HG03432 (cell line): Measurements from ENCODE around the gene ACOX2.
A peak's percentile ranks its signal among the peaks of the same experiment; 100 is the strongest.

Source experiments
- ATAC-seq: cut with Tn5 transposase; IDR thresholded peaks from one replicate; pipeline ENCODE4 v1.9.1; 2021; ENCODE audit warnings: mild to moderate bottlenecking, moderate library complexity; ENCODE audit not compliant: unreplicated experiment

ACOX2 gene

GRCh38 chr3:58514405-58514804 lies 22.6 kb downstream of the ACOX2 start:
- no peak for ATAC-seq

DNA sequence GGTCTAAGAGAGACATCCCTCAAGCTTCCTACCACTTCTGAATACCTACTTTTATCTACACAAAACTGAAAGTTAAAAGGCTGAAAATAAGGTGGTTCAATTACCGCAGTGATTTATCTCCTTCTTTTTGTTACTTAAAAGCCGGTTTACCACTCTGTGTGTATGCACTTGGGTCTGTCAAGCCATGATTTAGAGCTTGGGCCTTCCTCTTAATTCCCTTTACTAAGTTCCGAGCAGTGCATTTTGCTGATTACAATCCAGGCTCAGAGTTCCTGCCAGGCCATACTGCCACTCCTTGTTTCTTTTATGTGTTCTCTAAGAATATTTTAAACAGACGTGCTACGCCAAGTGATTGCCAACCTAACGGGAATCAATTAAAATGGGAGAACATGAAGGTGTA lies 28.6 kb downstream of the ACOX2 start:
- ATAC-seq: no peak

- no peak for ATAC-seq
Observed at GRCh38 chr3:58507356-58508078, 29.5 kb downstream of the ACOX2 start.

DNA sequence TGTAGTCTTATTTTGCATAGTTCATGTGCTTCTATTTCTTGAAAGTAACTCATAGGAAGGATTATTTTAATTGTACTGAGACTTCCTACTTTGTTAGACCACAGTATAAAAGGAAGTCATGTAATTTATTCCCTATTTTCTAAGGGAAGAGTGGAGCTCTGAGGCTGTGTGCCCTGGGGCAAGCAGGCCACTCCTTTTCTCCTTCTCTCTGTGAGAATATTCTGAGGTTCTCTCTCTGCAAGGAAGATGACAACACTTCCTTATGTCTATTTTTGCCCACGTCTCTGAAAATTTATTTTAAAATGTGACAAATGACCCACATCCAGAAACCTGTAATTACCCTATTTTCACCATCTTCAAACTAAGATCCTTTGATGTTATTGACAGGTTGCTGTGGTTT lies 34.1 kb downstream of the ACOX2 start:
- no peak for ATAC-seq

- ATAC-seq: no peak
Observed at GRCh38 chr3:58497097-58497496, 39.9 kb downstream of the ACOX2 start.

DNA sequence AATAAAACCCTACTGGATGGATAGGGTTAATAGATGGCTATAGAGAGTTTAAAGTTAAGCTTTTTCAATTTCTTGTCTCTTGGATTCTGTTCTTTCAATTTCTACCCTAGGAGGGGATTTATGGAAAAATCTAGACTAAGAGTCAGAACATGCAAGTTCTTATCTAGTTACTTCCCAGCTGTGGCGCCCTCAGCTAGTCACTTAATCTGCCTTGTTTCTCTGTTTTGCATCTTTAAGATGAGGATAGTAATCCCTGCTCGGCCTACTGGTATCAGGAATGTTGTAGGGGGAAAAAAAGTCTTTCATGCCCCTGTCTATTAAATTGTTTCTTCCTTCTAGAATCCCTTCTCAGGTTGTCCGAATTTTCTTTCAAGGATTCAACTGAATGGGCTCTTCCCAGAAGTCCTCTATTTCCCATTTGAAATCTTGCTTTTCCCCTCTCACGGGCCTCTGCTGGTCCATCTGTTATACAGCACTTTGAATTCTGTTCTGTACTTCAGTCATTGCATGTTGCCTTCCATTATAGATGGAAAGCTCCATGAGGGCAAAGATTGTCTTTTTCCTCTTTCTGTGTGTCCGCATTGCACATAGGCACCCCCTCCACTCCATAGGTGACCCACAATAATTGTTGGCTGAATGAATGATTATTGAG lies 40.7 kb downstream of the ACOX2 start:
- ATAC-seq: no peak

DNA sequence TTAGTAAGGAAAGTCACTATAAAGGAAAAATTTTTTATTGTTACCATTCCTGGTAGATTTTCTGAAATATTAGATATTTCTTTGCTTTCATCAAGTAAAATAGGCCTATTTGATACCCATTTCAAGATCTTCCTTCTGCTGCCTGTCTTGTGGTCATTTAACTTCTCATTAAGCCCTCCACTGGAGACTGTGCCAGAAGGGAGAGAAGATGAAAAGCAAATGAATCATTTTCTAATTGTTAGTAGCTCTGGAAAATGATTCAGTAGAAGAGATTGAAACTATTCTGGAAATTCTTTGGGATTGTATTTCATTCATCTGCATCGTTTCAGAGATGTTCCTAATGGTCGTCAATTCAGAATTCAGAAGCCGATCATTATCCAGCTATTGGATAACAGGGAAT lies 41.9 kb downstream of the ACOX2 start:
- ATAC-seq: no peak

DNA sequence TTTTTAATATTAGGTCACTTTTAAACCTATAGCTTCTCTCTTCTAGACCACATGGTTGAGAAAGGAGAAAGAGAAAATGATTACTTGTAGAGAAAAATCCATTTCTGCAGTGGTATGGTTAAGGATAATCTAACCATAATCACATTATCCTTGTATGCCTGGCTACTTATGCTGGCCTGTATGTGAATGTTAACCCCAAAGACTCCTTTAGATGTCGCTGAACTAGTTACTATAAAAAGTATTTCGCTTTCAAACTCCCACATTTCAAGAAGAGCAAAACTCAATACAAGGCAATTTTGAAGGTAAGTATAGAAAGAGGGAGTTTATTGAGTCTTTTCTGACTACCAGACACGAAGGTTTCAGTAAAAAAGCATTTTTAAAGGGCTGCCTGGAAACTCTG lies 42.9 kb downstream of the ACOX2 start:
- ATAC-seq: no peak

DNA sequence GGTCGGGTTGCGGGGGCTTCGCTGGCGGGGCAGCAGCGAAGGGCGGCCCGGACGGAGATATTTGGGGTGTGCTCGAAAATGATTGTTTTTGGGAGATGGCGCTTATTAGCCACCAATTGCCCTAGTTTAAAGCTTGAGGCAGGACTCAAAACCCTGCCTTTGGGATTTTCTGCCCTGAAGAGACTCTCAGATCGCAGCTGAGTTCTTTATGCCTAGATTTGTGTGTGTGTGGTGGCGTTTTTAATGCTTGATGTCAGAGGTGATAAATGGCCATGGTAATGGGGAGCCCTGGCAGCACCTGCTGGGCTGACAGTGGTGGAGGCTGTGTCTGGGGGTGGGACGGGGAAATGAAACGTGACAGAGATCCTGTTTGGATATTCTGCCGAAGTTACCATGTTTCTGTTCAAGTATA lies 44.5 kb downstream of the ACOX2 start:
- ATAC-seq: peak; percentile 23

DNA sequence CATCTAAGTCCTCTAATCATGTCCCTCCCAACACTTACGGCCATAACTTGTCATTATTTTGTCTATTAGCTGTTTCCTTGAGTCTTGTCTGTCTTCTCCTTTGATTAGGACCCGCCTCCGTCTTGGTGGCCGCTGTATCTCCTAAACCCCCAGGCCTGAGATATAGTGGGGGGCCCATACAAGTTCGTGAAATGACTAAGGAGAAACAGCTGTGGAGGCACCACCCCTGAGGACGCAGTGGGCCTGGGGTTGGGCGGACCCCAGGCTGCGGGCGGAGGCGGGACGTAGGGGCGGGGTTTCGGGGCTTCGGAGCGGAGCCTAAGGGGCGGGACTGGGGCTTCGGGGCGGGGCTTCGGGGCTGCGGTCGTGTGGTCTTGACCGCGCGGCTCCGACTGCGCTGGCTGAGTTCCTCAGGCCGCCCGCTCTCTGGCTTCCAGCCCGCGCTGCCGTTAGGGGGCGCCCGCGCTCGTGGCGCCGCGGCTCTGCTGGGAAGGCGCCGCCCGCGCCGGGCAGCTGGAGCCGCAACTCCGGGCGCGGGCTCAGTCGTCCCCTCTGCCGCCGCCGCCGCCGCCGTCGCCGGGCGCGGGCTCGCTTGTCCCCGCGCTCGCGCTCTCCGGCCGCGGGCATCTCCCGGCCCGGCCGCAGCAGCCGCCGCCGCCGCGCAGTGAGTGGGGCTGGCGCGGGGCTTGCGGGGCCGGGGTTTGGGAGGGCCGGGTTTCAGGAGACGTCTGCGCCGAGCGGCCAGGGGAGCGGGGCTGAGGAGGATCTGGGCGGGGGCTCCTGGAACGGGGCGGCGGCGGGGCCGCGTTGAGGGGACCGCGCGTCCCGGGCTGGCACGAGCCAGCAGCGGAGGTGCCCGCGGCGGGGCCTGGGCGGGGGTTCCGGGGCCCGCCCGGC lies 45.2 kb downstream of the ACOX2 start, which contains the start of gene KCTD6:
KCTD6 (plus strand) TSS at position 591 of the 897 bp plus-strand sequence. CDS start 6,660 bp downstream, outside the sequence.
- ATAC-seq: peak; percentile 95

DNA sequence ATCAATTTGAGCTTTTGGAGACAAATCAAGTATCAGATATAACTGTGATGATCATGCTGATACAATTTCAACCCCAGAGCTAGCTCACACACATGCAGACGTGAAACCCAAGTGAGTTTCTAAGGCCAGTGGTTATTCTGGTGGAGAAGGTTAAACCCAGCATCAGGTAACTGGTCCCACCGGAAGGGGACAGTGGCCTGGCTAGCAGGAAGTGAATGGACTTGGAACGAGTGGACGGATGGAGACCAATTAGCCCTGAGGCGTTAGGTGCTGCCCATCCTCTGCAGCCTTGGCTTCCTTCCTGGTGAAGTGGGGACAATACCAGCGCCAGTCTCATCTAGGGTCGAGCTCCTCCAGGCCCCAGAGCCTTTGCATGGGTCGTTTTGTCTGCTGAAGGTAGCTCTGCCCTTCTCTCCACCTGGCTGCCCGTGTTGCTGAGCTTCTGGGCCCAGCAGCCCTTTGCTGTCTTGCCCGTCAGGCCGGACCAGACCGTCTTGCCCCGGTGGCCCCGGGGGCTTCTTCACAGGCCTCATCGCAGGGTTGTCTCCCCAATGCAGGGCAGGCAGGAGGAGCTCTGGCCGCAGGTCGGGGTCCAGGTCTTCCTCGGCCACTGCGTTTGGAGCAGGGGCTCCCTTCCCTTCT lies 46.0 kb downstream of the ACOX2 start:
- no peak for ATAC-seq

DNA sequence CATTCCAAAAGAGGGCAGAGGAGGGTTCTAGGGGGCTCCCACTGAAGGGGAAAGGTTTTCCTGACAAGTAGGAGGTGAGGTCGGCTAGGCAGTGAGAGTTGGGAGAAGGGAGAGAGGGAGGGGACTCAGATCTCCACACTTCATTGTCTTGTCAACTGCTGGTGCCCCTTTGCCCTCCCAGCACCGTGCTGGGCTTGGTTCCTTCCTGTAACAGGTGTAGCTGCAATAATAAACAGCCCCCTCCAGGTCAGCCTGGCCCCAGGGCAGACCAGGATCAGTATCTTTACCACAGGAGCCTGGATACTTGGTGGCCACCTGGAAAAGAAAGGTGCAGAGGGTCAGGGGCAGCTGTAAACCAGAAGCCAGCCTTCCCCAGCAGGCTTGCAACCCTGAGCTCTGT lies 48.0 kb downstream of the ACOX2 start:
- no peak for ATAC-seq

- ATAC-seq: no peak
Observed at GRCh38 chr3:58487140-58487886, 49.7 kb downstream of the ACOX2 start.

DNA sequence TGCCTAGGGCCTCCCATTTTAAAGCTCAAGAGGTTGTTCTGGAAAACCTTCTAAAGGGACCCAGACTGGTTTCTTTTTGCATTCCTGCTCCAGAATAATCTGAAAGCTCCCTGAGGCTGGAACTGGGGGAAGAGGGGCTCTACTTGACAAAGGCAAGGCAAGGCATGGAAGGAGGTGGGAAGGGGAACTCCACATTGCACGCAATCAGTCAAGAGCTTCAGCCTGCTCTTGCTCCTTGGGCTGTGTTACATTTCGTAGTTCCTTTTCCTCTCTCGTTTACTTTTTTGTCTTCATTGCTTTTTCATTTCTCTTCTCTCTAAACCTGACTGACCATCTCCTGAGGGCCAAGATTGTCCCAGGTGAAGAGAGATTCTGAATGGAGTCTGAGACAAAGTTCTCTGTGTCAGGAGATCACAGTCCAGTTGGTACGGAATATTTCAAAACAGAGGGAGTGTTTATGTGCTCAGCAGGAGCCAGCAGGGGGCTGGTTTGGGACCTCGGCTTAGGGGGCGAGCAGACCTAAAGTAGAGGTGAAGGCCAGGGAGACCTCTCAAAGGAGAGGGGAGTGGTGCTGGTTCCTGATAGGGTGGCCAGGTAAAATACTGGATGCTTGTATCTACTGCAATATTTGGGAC lies 51.1 kb downstream of the ACOX2 start:
- ATAC-seq: no peak

GRCh38 chr3:58484722-58485069 lies 52.3 kb downstream of the ACOX2 start:
- ATAC-seq: no peak

GRCh38 chr3:58484045-58484721 lies 52.8 kb downstream of the ACOX2 start:
- no peak for ATAC-seq

GRCh38 chr3:58482917-58483636 lies 53.9 kb downstream of the ACOX2 start:
- ATAC-seq: no peak

GRCh38 chr3:58480309-58480708 lies 56.7 kb downstream of the ACOX2 start:
- no peak for ATAC-seq

- ATAC-seq: no peak
Observed at GRCh38 chr3:58478781-58479180, 58.2 kb downstream of the ACOX2 start.
